ENCODE data around the gene DNPEP.

DNA sequence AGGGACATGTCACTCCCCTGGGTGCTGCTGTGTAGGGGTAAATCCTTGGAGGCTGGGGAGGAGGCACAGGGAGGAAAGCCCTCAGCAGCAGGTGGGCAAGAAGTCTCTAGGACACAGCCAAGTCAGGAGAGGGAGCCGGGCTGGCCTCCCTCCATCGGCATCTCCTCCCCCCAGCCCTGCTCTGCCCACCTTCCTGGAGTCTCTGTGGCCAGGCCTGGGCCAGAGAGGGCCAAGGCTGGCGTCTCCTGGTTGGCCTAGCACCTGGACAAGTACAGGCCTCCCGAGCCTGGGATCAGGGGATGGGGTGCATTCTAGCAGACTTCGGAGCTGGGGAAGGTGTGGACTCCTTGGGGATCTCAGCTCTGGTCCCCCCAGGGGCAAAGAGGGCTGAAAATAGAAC lies 48.8 kb upstream of the DNPEP start:
- TF ChIP-seq POLR2A (IDR thresholded peaks at IDR 0.05; ENCODE audit: low read depth, low read length) (no peak), TAF1 (IDR thresholded peaks at IDR 0.05; ENCODE audit: low read depth, low read length) (no peak), PAX5 (IDR thresholded peaks at IDR 0.05; ENCODE audit: insufficient read depth, low read length, severe bottlenecking) (no peak), POLR2AphosphoS5 (IDR thresholded peaks at IDR 0.05; ENCODE audit: low read depth, low read length) (no peak), SPI1 (IDR thresholded peaks at IDR 0.05; ENCODE audit: low read depth, low read length) (no peak)
